ENCODE measurements around the gene BCAT1.

The BCAT1 gene

DNA sequence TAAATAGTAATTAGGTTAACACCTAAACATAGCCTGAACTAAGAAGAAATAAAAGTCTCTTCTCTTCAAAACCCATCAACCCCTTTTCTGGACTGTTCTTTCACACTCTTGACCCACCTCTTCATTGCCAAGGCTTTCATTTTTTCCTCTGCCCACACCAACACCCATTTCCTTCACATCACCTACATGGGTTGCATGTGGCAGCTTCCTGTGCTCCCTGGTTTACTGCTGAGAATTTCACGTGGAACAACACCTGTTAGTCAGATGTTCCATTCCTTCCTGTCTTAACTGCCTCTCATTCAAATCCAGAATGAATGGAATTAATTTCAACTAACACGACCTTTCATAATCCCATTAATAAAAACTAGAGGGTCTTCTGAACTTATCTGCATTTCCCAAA lies 157.3 kb downstream of the BCAT1 start:
- Histone ChIP-seq H3K4me3 (ENCODE audit: insufficient read depth, low read length, poor library complexity, severe bottlenecking) (no peak overlapping the region), H3K27me3 (ENCODE audit: low read length) (no peaks in the 10 kb centered on the region), H4K20me1 (ENCODE audit: low read depth, low read length) (no peaks in the 10 kb centered on the region), H3F3A (ENCODE audit: insufficient read depth) (no peaks in the 10 kb centered on the region), H3K79me2 (ENCODE audit: insufficient read depth, low read length) (no peaks in the 10 kb centered on the region), H3K9me3 (ENCODE audit: insufficient read depth, low read length) (no peaks in the 10 kb centered on the region), H3K27ac (ENCODE audit: low read depth, low read length) (no peak overlapping the region), H3K9me2 (replicated peaks; ENCODE audit: insufficient read depth, low read length) (no peaks in the 10 kb centered on the region), H3K9ac (ENCODE audit: low read length) (no peak overlapping the region), H2AFZ (ENCODE audit: low read depth, low read length, severe bottlenecking) (no peak overlapping the region), H3K4me2 (ENCODE audit: low read depth, low read length, poor library complexity, severe bottlenecking) (no peak overlapping the region), H3K36me3 (ENCODE audit: low read length) (no peaks in the 10 kb centered on the region)
- TF ChIP-seq EZH2phosphoT487 (conservative IDR thresholded peaks at IDR 0.05; ENCODE audit: low read length), result no peak
- TF ChIP-seq, protein P1, sequence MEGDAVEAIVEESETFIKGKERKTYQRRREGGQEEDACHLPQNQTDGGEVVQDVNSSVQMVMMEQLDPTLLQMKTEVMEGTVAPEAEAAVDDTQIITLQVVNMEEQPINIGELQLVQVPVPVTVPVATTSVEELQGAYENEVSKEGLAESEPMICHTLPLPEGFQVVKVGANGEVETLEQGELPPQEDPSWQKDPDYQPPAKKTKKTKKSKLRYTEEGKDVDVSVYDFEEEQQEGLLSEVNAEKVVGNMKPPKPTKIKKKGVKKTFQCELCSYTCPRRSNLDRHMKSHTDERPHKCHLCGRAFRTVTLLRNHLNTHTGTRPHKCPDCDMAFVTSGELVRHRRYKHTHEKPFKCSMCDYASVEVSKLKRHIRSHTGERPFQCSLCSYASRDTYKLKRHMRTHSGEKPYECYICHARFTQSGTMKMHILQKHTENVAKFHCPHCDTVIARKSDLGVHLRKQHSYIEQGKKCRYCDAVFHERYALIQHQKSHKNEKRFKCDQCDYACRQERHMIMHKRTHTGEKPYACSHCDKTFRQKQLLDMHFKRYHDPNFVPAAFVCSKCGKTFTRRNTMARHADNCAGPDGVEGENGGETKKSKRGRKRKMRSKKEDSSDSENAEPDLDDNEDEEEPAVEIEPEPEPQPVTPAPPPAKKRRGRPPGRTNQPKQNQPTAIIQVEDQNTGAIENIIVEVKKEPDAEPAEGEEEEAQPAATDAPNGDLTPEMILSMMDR (IDR thresholded peaks at IDR 0.05; ENCODE audit: insufficient read depth, low read length, poor library complexity, severe bottlenecking), result no peak

DNA sequence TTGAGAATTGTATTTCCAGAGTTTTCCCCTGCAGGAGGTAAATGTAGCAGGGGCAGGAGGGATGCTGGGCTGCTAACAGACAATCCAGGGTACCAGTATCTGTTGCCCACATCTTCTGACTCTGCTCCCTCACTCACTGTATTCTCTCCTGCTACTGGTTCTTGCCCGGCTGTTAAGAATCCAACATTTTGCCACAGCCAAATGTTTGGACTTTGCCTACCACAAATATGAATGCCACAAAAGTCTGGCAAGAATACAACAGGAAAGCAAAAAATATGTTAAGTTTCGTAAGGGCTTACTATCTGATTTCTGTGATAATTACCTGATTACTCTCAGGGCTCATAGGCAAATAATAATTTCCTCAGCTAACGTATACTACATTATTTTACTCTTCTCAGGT lies 160.0 kb downstream of the BCAT1 start:
- Histone ChIP-seq H3K79me2 (ENCODE audit: insufficient read depth, low read length) (no peaks in the 10 kb centered on the region), H4K20me1 (ENCODE audit: low read depth, low read length) (no peaks in the 10 kb centered on the region), H3K4me3 (ENCODE audit: insufficient read depth, low read length, poor library complexity, severe bottlenecking) (no peak overlapping the region), H3K9me3 (ENCODE audit: insufficient read depth, low read length) (no peaks in the 10 kb centered on the region), H3K27me3 (ENCODE audit: low read length) (no peaks in the 10 kb centered on the region), H3K9ac (ENCODE audit: low read length) (no peak overlapping the region), H3K9me2 (replicated peaks; ENCODE audit: insufficient read depth, low read length) (no peaks in the 10 kb centered on the region), H2AFZ (ENCODE audit: low read depth, low read length, severe bottlenecking) (no peak overlapping the region), H3K27ac (ENCODE audit: low read depth, low read length) (no peak overlapping the region), H3K4me2 (ENCODE audit: low read depth, low read length, poor library complexity, severe bottlenecking) (no peak overlapping the region), H3F3A (ENCODE audit: insufficient read depth) (no peaks in the 10 kb centered on the region), H3K36me3 (ENCODE audit: low read length) (no peaks in the 10 kb centered on the region)
- no peak for TF ChIP-seq EZH2phosphoT487 (conservative IDR thresholded peaks at IDR 0.05; ENCODE audit: low read length)
- TF ChIP-seq, protein P1 (IDR thresholded peaks at IDR 0.05; ENCODE audit: insufficient read depth, low read length, poor library complexity, severe bottlenecking), result no peak

DNA sequence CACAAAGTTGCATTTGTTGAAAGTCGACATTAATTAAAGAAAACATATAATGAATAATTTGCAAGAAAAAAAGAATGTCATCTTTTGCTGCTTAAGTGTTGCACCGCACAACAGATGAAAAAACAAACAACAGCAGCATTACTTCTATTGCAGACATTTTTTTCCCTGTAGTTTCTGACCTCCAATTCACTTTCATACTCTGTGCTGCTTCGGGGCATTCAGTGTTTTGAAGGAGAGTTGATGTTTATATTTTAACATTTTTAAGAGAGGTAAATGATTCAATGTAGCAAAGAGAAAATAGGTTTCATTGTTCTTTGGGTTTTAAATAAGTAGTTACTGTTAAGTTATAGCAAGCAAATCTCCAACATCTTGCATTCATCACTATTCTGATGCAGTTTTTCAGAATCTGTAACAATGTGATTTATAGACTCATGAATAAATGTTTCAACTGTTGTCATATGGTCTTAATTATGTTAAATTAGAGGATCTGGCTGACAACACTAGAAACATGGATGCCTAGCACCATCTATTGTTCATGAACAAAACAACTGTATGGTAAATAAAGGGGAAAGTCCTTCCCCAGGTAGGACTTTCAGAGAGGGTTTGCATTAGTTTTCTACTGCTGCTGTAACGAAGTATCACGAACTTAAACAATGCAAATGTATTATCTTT lies 168.1 kb downstream of the BCAT1 start:
- Histone ChIP-seq H3K36me3 (ENCODE audit: low read length) (no peaks in the 10 kb centered on the region), H3F3A (ENCODE audit: insufficient read depth) (no peaks in the 10 kb centered on the region)
- no peak for TF ChIP-seq EZH2phosphoT487 (conservative IDR thresholded peaks at IDR 0.05; ENCODE audit: low read length)
- TF ChIP-seq, protein P1 (IDR thresholded peaks at IDR 0.05; ENCODE audit: insufficient read depth, low read length, poor library complexity, severe bottlenecking), result no peak

More for the DNA sequence above, 168.1 kb downstream of the BCAT1 start:
- Histone ChIP-seq H4K20me1 (ENCODE audit: low read depth, low read length) (no peaks in the 10 kb centered on the region), H2AFZ (ENCODE audit: low read depth, low read length, severe bottlenecking) (no peak overlapping the region), H3K9ac (ENCODE audit: low read length) (no peak overlapping the region), H3K27me3 (ENCODE audit: low read length) (no peaks in the 10 kb centered on the region), H3K4me2 (ENCODE audit: low read depth, low read length, poor library complexity, severe bottlenecking) (no peak overlapping the region), H3K27ac (ENCODE audit: low read depth, low read length) (no peak overlapping the region), H3K9me2 (replicated peaks; ENCODE audit: insufficient read depth, low read length) (no peaks in the 10 kb centered on the region), H3K79me2 (ENCODE audit: insufficient read depth, low read length) (no peaks in the 10 kb centered on the region), H3K4me3 (ENCODE audit: insufficient read depth, low read length, poor library complexity, severe bottlenecking) (no peak overlapping the region), H3K9me3 (ENCODE audit: insufficient read depth, low read length) (no peaks in the 10 kb centered on the region)

Data from SU-DHL-6 (cell line).